ENCODE data around the gene RAP1GDS1. TPM values are rescaled to one million over a fixed set of nuclear protein-coding genes. Genes with fewer than 3 reads are reported as not detected.
"Not testable (repeated sequence)": the region's sequence is repeated elsewhere in the genome, so short reads cannot be mapped to it uniquely, and the experiment has no call there.

Gene RAP1GDS1
- total RNA-seq, 4 donors from 2014 or later = 33.3 to 48.4 (median 35.4) TPM

DNA sequence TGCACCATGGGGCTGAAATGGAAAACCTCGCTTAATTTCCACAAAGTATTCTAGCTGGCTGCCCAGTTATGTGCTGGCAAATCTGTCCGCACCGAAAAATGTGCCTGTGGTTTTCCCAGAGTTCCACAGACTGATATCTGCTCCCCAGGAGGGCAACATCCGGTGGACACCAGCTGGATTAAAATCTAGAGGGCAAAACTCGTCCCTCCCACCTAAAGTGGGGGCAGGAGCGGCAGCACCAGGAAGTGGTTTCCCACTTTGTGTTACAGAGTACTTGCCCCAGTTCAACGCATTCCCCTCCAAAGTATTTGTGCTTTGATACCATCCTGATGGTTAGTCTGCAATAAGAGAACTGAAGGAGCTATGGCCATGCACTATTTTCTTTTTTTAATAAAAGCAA, 209.6 kb downstream of the RAP1GDS1 start:
- TF ChIP-seq, protein P1, sequence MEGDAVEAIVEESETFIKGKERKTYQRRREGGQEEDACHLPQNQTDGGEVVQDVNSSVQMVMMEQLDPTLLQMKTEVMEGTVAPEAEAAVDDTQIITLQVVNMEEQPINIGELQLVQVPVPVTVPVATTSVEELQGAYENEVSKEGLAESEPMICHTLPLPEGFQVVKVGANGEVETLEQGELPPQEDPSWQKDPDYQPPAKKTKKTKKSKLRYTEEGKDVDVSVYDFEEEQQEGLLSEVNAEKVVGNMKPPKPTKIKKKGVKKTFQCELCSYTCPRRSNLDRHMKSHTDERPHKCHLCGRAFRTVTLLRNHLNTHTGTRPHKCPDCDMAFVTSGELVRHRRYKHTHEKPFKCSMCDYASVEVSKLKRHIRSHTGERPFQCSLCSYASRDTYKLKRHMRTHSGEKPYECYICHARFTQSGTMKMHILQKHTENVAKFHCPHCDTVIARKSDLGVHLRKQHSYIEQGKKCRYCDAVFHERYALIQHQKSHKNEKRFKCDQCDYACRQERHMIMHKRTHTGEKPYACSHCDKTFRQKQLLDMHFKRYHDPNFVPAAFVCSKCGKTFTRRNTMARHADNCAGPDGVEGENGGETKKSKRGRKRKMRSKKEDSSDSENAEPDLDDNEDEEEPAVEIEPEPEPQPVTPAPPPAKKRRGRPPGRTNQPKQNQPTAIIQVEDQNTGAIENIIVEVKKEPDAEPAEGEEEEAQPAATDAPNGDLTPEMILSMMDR (IDR thresholded peaks at IDR 0.05) = no peak
- no peak for TF ChIP-seq POLR2A (IDR thresholded peaks at IDR 0.05)
- H3K27me3 ChIP-seq = no peaks in the 10 kb centered on the region
- no peak for DNase-seq
- no peak overlapping the region for H3K4me3 ChIP-seq
- H3K4me1 ChIP-seq = peaks cover 0 to 7% (median 0%) of the 10 kb centered on the region in 4 donors
- no peak overlapping the region for H3K27ac ChIP-seq
- no peaks in the 10 kb centered on the region for H3K9me3 ChIP-seq
- no peaks in the 10 kb centered on the region for H3K36me3 ChIP-seq

DNA sequence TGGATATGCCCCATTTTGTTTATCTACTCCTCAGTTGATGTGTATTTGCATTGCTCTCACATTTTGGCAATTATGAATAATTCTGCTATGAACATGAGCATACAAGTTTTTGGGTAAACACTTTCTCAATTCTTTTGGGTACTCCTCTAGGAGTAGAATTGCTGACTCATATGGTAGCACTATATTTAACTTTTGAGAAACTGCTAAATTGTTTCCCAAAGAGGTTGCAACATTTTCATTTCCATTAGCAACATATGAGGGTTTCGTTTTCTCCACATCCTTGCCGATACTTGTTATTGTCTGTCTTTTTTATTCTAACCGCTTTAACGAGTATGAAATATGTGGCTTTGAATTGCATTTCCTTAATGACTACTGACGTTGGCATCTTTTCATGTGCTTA, 211.9 kb downstream of the RAP1GDS1 start:
- TF ChIP-seq, protein P1 (IDR thresholded peaks at IDR 0.05) = no peak
- TF ChIP-seq POLR2A (IDR thresholded peaks at IDR 0.05) = no peak
- no peak for DNase-seq

DNA sequence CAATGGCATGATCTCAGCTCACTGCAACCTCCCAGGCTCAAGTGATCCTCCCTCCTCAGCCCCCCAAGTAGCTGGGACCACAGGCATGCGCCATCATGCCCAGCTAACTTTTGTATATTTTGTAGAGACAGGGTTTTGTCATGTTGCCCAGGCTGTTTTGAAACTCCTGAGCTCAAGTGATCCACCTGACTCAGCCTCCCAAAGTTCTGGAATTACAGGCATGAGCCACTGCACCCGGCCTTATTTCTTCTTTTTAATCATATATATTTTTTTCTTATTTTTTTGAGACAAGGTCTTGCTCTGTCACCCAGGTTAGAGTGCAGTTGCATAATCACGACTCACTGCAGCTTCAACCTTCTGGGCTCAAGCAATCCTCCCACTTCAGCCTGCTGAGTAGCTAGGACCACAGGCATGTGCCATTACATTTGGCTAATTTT, 213.2 kb downstream of the RAP1GDS1 start:
- no peaks in the 10 kb centered on the region for H3K36me3 ChIP-seq
- no peak overlapping the region for H3K4me3 ChIP-seq
- DNase-seq = no peak
- no peak overlapping the region for H3K27ac ChIP-seq
- no peak for TF ChIP-seq POLR2A (IDR thresholded peaks at IDR 0.05)
- TF ChIP-seq, protein P1 (IDR thresholded peaks at IDR 0.05) = no peak
- no peaks in the 10 kb centered on the region for H3K9me3 ChIP-seq
- H3K4me1 ChIP-seq = no peaks in the 10 kb centered on the region
- H3K27me3 ChIP-seq = no peaks in the 10 kb centered on the region

More for the DNA sequence above, 211.9 kb downstream of the RAP1GDS1 start:
- Histone ChIP-seq H3K9me3 (no peaks in the 10 kb centered on the region), H3K4me1 (peaks cover 0 to under 1% (median 0%) of the 10 kb centered on the region in 4 donors), H3K36me3 (no peaks in the 10 kb centered on the region), H3K4me3 (no peak overlapping the region), H3K27ac (no peak overlapping the region), H3K27me3 (no peaks in the 10 kb centered on the region)

DNA sequence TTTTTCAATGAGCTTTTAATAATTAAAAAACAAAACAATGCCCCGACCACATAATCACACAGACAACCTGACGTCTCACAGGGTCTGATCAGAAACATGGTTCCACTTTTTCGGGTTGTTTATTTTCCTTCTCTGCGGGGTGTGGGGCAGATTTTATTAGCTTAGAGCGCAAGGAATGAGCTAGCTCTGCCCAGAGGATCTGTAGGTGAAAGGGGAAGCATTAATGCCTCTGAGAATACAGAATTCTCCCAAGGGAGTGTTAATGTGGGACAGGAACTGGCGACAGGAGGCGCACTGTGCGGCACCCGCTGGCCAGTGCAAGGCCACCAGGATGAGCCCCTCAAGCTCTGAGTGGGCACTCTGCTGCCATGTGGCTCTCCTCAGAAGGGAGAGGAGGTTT, 215.7 kb downstream of the RAP1GDS1 start:
- no peak overlapping the region for H3K4me3 ChIP-seq
- no peak overlapping the region for H3K27ac ChIP-seq
- TF ChIP-seq POLR2A (IDR thresholded peaks at IDR 0.05) = no peak
- TF ChIP-seq, protein P1 (IDR thresholded peaks at IDR 0.05) = no peak
- no peaks in the 10 kb centered on the region for H3K9me3 ChIP-seq
- no peaks in the 10 kb centered on the region for H3K36me3 ChIP-seq
- DNase-seq = no peak
- no peaks in the 10 kb centered on the region for H3K4me1 ChIP-seq
- no peaks in the 10 kb centered on the region for H3K27me3 ChIP-seq

DNA sequence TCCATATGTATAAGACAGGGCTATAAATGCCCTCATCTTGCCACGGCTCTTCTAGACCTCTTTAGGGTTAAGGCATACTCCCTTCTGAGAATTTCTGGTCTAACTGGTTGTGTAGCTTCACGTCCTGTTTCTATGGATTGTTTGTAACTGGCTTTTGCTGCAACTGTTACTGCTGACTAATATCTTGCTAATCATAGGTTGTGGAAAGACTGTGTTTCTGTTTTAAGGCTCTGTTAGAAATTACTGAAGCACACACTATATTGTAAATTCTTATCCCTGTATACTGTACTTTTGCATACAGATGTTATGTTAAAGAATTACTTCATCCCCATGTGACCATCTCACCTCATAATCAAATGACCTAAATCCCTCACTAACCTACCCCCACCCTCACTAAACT, 218.4 kb downstream of the RAP1GDS1 start:
- not testable (repeated sequence) for H3K4me1 ChIP-seq, H3K9me3 ChIP-seq, H3K27me3 ChIP-seq, DNase-seq, H3K27ac ChIP-seq, H3K4me3 ChIP-seq, H3K36me3 ChIP-seq

DNA sequence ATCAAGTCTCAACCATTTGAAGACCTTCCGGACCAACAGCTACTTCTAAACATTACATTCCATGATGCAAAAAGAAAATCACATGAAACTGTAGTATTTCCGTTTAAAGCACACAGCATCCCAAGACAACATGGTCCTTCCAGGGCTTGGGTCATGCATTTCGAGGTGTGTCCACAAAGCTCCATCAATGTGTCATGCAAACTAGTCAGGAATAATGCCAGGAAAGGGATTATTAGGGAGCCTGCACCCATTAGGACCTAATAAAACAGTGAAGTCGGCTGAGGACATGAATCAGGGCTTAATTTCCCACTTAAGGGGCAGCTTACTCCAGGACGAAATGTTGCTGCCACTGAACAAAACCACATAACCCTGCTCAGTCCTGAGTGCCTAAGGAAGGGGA, 219.4 kb downstream of the RAP1GDS1 start:
- DNase-seq = no peak
- Histone ChIP-seq H3K27me3 (no peaks in the 10 kb centered on the region), H3K36me3 (no peaks in the 10 kb centered on the region), H3K27ac (no peak overlapping the region), H3K4me1 (no peaks in the 10 kb centered on the region), H3K4me3 (no peak overlapping the region), H3K9me3 (no peaks in the 10 kb centered on the region)
- no peak for TF ChIP-seq POLR2A (IDR thresholded peaks at IDR 0.05)
- TF ChIP-seq, protein P1 (IDR thresholded peaks at IDR 0.05) = no peak

Data from Peyer's patch (tissue), 4 donors.